NCI-H2196 (cell line): ENCODE results near the gene BEND5.

Experiments used
- DNase-seq: peaks from one replicate; lab custom pipeline; 2025; ENCODE audit not compliant: unreplicated experiment; lab: John Stamatoyannopoulos, UW

BEND5 gene

GRCh38 chr1:48726139-48726538 lies 50.6 kb downstream of the BEND5 start:
- no peak for DNase-seq

- DNase-seq: no peak
Observed at GRCh38 chr1:48725341-48726046, 51.2 kb downstream of the BEND5 start.

DNA sequence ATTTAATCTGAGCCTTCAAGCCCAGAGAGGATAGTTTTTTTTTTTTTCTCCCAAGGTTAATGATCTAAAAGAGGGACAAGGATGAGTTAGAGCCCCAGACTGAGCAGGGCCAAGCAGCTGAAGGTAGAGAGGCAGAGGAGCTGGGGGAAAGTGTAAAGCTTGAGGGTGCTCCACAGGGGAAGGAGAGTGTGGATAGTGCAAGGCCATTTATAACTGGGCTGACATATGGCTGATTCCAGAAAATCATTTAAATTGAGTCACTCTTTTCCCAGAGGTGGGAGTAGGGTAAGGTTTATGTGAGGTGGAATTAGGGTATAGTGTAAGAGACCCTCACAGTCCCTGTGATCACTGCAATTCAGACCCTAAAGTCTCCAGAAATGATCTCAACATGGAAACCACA lies 55.8 kb downstream of the BEND5 start:
- DNase-seq: no peak

DNA sequence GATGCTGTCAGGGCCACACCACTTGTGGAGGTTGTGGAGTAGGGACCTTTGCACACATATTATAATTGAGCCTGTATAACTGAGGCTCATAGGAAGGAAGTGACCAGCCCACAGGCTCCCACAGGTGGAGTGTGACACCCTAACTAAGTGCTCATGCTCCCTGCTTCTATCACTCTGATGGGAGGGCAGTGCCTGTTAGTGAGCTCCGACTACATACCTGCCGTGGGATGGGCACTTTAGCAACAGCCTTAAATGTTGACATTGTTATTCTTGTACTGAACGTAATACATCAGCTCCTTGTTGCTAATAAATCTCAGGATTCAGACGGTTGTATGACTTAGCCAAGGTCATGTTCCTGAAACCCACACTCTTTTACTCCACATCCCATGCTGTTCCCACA lies 58.0 kb downstream of the BEND5 start:
- no peak for DNase-seq

- DNase-seq: no peak
Observed at GRCh38 chr1:48718116-48718630, 58.5 kb downstream of the BEND5 start.

GRCh38 chr1:48717082-48717481 lies 59.6 kb downstream of the BEND5 start:
- no peak for DNase-seq

DNA sequence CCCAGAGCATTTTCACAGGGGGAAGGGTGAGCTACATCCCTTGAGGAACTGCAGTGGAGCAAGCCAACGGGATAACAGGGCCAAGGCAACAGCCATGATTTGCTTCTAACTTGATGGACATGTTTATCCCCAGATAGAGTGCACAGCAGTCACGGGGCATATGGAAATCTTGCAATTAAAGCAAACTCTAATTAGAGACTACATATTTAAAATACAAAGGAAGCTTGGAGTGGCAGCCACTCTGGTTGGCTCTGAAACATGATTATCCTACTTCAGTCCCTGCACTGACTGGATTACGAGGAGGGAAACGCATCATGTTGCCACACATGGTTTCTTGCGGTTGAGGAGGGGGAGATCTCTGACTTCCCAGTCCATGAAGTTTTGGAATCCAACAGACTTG lies 60.8 kb downstream of the BEND5 start:
- no peak for DNase-seq

- no peak for DNase-seq
Observed at GRCh38 chr1:48710915-48711314, 65.8 kb downstream of the BEND5 start.

- no peak for DNase-seq
Observed at GRCh38 chr1:48710318-48710717, 66.4 kb downstream of the BEND5 start.

- no peak for DNase-seq
Observed at GRCh38 chr1:48704736-48705135, 72.0 kb downstream of the BEND5 start.

- DNase-seq: no peak
Observed at GRCh38 chr1:48701445-48701844, 75.2 kb downstream of the BEND5 start.

- peak; percentile 63 for DNase-seq
Observed at GRCh38 chr1:48697066-48697707, 79.5 kb downstream of the BEND5 start.

DNA sequence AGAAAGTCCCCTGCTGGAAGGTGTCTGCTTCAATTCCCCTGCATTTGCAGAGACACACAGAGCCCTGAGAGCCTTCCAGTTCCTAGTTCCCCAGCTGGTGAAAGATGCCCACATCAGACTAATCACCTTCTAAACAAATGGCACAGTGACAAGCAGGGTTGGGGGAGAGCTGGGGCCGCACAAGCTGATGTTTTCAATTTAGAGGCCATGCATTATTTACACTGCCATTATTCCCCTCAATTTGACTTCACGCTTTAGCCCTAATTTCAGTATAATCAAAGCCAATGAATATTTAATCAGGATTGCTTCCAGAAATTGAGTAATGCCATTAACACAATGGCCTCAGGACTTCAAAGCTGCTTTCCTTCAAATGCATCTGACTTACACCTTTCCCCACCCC lies 81.5 kb downstream of the BEND5 start:
- no peak for DNase-seq

DNA sequence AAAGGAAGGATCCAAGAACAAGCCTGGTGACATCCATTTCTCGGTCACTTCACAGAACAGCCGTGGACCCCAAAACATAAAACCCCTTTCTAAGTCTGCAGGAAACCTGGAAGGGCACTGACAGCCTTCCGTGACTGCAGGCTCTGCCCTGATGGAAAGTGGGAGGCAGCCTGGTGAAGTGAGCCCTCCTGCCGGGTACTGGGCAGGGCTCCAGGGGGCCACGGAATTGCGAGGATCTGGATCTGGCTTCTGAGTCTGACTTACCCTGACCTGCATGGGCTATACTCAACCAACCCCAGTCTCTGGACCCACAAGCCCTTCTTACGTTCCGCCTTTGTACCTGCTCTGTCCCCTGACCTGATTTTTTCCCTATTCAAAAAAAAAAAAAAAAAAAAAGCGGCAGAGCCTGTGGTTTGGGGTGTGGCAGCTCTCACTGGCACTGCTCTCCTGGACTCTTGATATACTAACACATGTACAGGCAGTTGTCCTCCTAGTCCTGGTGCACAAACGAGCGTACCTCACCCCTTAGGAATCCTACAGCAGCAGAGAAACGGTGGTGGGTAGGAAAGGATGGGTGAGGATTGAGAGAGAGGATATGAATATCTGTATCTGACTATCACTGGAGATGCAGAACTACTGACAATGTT lies 82.9 kb downstream of the BEND5 start:
- DNase-seq: no peak

- no peak for DNase-seq
Observed at GRCh38 chr1:48693180-48693579, 83.5 kb downstream of the BEND5 start.

GRCh38 chr1:48692235-48692634 lies 84.5 kb downstream of the BEND5 start:
- DNase-seq: no peak

- no peak for DNase-seq
Observed at GRCh38 chr1:48691429-48692001, 85.2 kb downstream of the BEND5 start.

- no peak for DNase-seq
Observed at GRCh38 chr1:48688102-48688760, 88.5 kb downstream of the BEND5 start.

DNA sequence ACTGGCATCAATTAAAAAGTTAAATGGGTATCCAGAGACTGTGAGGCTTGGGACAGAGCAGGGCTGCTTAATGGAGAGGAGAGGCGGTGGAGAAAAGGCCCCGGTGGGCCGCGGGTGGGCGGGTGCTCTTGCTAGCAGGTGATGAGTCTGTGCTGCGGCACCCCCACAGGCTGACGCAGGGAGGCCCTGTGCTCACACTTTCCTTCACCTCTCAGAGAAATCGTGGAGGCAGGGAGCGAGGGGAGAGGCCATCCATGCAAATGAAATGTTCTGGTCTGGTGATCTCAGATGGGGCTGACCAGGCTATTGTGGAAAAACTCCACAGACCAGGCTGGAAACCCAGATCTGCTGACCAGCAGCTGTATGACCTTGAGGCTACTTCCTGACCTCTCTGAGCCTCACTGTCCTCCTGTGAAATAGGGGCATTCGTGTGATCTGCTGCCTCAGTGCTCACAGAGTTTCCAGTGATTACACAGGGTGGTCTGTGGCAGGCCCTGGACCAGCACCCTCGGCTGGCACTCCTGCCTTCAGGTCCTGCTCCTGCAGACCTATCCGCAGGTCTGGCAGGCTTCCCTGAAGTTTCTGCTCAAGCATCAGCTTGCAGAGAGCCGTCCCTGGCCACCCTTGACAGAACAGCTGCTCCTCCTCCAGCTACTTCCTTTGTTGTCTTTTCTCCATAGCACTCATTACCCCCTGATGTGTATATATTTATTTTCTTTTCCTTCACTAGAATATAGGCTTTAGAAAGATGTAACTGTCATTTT lies 89.2 kb downstream of the BEND5 start:
- DNase-seq: no peak

DNA sequence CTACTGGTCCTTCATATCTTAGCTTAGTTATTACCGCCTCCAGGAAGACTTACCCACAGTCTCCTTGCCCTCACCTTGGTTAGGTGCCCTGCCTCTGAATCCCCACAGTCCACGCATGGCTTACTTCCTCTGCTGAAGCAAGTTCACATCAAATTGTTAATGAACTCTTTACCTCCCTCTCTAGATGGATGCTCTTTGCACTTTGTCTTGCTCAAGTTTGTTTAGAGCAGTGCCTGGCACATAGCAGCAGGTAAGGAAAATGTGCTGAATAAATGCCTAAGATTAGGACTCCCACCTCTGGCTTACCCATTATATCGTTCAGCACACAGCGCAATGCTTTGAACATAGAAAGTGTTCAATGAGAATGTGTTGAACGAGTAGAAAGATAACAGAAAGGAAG lies 90.5 kb downstream of the BEND5 start:
- no peak for DNase-seq

DNA sequence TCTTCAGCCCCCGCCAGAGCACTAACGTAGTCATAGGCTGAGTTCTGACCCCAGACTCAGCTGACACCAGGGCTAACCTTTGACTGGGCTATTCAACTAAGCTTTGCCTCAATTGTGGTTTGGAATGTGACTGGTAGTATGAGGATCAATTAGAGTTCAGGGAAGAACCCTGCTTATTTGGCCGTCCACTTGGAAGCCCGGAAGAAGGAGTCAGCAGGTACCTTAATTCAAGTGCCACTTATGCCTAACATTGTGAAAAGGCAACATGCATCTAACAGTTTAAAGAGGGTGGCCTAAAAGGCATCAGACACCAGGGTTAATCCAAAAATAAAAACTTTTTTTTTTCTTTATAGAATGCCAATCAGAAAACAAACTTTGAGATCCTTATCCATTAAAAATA lies 92.3 kb downstream of the BEND5 start:
- no peak for DNase-seq
